ENCODE data around the gene HPSE2.
A peak's percentile ranks its signal among the peaks of the same experiment; 100 is the strongest.

HPSE2 gene

DNA sequence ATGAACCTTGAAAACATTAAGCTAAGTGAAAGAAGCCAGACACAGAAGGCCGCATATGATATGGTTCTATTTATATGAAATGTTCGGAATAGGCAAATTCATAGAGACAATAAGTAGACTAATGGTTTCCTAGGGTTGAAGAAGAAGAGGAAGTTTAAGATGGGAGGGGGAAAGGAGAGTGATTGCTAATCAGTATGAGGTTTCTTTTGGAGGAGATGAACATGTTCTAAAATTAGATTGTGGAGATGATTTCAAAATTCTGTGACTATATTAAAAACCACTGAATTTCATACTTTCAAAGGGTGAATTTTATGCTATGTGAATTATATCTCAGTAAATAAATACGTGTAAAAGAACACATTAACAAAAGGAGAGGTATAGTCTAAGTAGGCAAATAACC is 612.5 kb downstream of the HPSE2 start:
- no peaks in the 10 kb centered on the region for H3K9me3 ChIP-seq (ENCODE audit: insufficient read depth, low read length)
- TF ChIP-seq SUZ12 (IDR thresholded peaks at IDR 0.05; ENCODE audit: extremely low read depth, insufficient read depth, insufficient read length) (no peak), ZNF274 (IDR thresholded peaks at IDR 0.05; ENCODE audit: low read depth, low read length) (no peak), YY1 (IDR thresholded peaks at IDR 0.05; ENCODE audit: insufficient read depth, insufficient read length) (no peak)
- H3K27me3 ChIP-seq (ENCODE audit: insufficient read depth, insufficient read length), result no peaks in the 10 kb centered on the region
- H3K36me3 ChIP-seq (ENCODE audit: insufficient read depth, insufficient read length, low read length), result no peaks in the 10 kb centered on the region
- H3K4me3 ChIP-seq (ENCODE audit: insufficient read length, low read depth), result no peak overlapping the region
- no peak for DNase-seq (ENCODE audit: low read depth, low spot score)
- no peak overlapping the region for H3K9ac ChIP-seq (ENCODE audit: insufficient read length, low read depth)
- H3K4me1 ChIP-seq (ENCODE audit: insufficient read depth, insufficient read length), result no peaks in the 10 kb centered on the region

DNA sequence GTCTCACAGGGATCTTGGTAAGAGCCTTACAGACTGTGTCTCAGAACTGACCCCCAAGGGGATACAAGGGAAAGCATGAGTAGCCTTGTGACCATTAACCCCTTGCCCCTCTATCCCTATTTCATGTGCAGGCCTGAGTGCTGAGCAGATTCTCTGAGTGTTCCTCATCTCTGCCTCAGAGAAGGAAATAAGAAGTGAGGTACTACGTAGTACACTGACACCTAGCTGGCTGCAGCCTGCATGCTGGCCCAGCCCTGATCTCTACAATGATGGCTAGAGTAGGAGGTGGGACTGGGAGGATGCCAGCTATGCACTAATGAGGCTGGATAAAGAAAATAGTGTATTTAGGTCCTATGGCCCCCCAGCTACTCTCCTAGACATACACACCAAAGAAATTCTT is 614.0 kb downstream of the HPSE2 start:
- no peaks in the 10 kb centered on the region for H3K9me3 ChIP-seq (ENCODE audit: insufficient read depth, low read length)
- H3K4me3 ChIP-seq (ENCODE audit: insufficient read length, low read depth), result no peak overlapping the region
- H3K36me3 ChIP-seq (ENCODE audit: insufficient read depth, insufficient read length, low read length), result no peaks in the 10 kb centered on the region
- no peak overlapping the region for H3K9ac ChIP-seq (ENCODE audit: insufficient read length, low read depth)
- TF ChIP-seq YY1 (IDR thresholded peaks at IDR 0.05; ENCODE audit: insufficient read depth, insufficient read length) (no peak), ZNF274 (IDR thresholded peaks at IDR 0.05; ENCODE audit: low read depth, low read length) (no peak), SUZ12 (IDR thresholded peaks at IDR 0.05; ENCODE audit: extremely low read depth, insufficient read depth, insufficient read length) (no peak)
- no peaks in the 10 kb centered on the region for H3K4me1 ChIP-seq (ENCODE audit: insufficient read depth, insufficient read length)
- DNase-seq (ENCODE audit: low read depth, low spot score), result no peak
- no peaks in the 10 kb centered on the region for H3K27me3 ChIP-seq (ENCODE audit: insufficient read depth, insufficient read length)

DNA sequence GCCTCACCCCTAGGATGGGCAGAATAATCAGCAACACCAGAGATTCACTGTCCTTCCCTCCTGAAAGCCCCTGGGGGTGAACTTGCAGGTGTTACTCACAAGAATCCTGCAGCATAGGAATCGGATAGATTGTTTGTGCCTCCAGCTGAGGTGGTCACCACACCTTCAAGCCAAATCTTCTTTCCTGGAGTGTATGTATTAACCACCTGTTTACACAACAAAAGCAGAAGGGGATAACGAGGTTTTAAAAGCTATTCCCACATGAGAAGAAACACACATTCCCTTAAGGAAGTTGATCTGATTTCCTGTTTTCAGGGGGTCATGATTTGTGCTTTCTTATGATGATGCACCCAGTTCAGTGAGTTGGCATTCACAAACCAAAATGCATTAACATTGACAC is 615.1 kb downstream of the HPSE2 start:
- DNase-seq (ENCODE audit: low read depth, low spot score), result peak; percentile 30
- Histone ChIP-seq H3K4me3 (ENCODE audit: insufficient read length, low read depth) (no peak overlapping the region), H3K4me1 (ENCODE audit: insufficient read depth, insufficient read length) (no peaks in the 10 kb centered on the region), H3K9ac (ENCODE audit: insufficient read length, low read depth) (no peak overlapping the region), H3K9me3 (ENCODE audit: insufficient read depth, low read length) (no peaks in the 10 kb centered on the region), H3K27me3 (ENCODE audit: insufficient read depth, insufficient read length) (no peaks in the 10 kb centered on the region), H3K36me3 (ENCODE audit: insufficient read depth, insufficient read length, low read length) (no peaks in the 10 kb centered on the region)
- TF ChIP-seq YY1 (IDR thresholded peaks at IDR 0.05; ENCODE audit: insufficient read depth, insufficient read length), result no peak
- TF ChIP-seq ZNF274 (IDR thresholded peaks at IDR 0.05; ENCODE audit: low read depth, low read length), result no peak
- TF ChIP-seq SUZ12 (IDR thresholded peaks at IDR 0.05; ENCODE audit: extremely low read depth, insufficient read depth, insufficient read length), result no peak

DNA sequence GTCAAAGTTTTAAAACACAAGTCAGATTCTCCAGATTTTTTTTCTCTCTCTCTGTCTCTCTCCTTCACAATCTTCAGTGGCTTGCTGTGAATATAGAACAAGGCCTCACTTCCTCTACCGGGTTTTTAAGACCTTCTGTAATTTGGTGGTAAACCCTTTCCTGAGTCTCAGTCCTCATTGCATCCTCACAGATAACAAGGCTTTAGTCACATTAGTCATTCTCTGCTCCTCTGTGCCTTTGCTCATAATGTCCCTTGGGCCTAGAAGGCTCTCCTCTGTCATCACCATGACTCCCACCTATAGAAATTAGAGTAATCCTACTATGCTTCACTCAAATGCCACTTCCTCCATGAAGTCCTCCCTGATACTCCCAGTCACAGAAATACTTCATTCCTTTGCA is 616.2 kb downstream of the HPSE2 start:
- no peak for DNase-seq (ENCODE audit: low read depth, low spot score)
- no peak overlapping the region for H3K4me3 ChIP-seq (ENCODE audit: insufficient read length, low read depth)
- no peak for TF ChIP-seq SUZ12 (IDR thresholded peaks at IDR 0.05; ENCODE audit: extremely low read depth, insufficient read depth, insufficient read length)
- no peak for TF ChIP-seq ZNF274 (IDR thresholded peaks at IDR 0.05; ENCODE audit: low read depth, low read length)
- TF ChIP-seq YY1 (IDR thresholded peaks at IDR 0.05; ENCODE audit: insufficient read depth, insufficient read length), result no peak
- H3K9ac ChIP-seq (ENCODE audit: insufficient read length, low read depth), result no peak overlapping the region
- H3K4me1 ChIP-seq (ENCODE audit: insufficient read depth, insufficient read length), result no peaks in the 10 kb centered on the region
- no peaks in the 10 kb centered on the region for H3K36me3 ChIP-seq (ENCODE audit: insufficient read depth, insufficient read length, low read length)
- no peaks in the 10 kb centered on the region for H3K27me3 ChIP-seq (ENCODE audit: insufficient read depth, insufficient read length)
- no peaks in the 10 kb centered on the region for H3K9me3 ChIP-seq (ENCODE audit: insufficient read depth, low read length)

DNA sequence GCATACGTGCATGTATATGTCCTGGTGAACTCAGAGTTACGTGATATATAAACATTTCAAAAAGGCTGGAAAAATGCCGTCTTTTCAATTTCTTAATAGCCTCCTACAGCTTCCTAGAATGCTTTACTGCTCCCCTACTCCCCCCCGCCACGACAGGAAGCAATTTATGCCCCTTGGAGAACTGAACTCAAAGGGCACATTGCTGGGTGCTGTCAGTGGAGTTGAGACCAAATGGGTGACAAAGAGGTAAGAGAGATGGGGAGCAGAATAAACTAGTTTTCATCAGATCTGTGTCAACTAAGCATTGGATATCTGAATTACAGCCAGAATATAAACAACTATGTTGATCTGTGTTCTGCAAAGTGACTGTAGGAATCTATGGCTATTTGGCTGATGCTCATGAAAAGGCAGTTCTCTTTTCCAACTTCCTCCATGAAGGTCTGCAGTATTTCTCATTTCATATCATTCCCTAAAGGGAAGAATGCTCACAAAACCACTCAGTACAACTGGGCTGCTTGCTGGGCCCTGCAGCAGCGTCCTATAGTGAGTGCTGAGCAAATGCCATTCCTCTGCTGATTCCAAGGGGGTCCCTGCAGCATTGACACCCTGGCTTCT is 617.6 kb downstream of the HPSE2 start:
- H3K4me1 ChIP-seq (ENCODE audit: insufficient read depth, insufficient read length), result no peaks in the 10 kb centered on the region
- no peaks in the 10 kb centered on the region for H3K27me3 ChIP-seq (ENCODE audit: insufficient read depth, insufficient read length)
- H3K36me3 ChIP-seq (ENCODE audit: insufficient read depth, insufficient read length, low read length), result no peaks in the 10 kb centered on the region
- no peak overlapping the region for H3K4me3 ChIP-seq (ENCODE audit: insufficient read length, low read depth)
- TF ChIP-seq ZNF274 (IDR thresholded peaks at IDR 0.05; ENCODE audit: low read depth, low read length) (no peak), YY1 (IDR thresholded peaks at IDR 0.05; ENCODE audit: insufficient read depth, insufficient read length) (no peak), SUZ12 (IDR thresholded peaks at IDR 0.05; ENCODE audit: extremely low read depth, insufficient read depth, insufficient read length) (no peak)
- no peak for DNase-seq (ENCODE audit: low read depth, low spot score)
- H3K9me3 ChIP-seq (ENCODE audit: insufficient read depth, low read length), result no peaks in the 10 kb centered on the region
- no peak overlapping the region for H3K9ac ChIP-seq (ENCODE audit: insufficient read length, low read depth)

DNA sequence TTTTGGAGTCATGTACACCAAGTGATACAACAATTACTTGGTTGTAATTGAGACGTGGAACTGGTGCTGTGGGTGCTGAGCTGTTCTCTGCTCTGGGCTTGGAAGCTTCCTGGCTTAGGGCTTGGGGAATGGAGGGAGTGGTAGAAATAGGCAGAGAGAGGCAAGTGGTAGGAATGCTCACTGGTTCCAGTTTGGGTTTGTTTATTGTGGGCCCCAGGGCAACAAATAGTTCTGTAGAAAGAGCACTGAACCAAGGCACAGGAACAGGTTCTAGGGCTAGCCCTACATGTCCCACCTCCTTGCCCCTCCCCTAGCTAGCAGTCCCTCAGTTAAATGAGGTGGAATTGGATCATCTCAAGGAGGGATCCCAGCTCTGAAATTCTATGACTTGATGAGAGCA is 622.2 kb downstream of the HPSE2 start:
- H3K9ac ChIP-seq (ENCODE audit: insufficient read length, low read depth), result no peak overlapping the region
- no peak for TF ChIP-seq SUZ12 (IDR thresholded peaks at IDR 0.05; ENCODE audit: extremely low read depth, insufficient read depth, insufficient read length)
- TF ChIP-seq ZNF274 (IDR thresholded peaks at IDR 0.05; ENCODE audit: low read depth, low read length), result no peak
- no peak for TF ChIP-seq YY1 (IDR thresholded peaks at IDR 0.05; ENCODE audit: insufficient read depth, insufficient read length)
- no peaks in the 10 kb centered on the region for H3K27me3 ChIP-seq (ENCODE audit: insufficient read depth, insufficient read length)
- no peaks in the 10 kb centered on the region for H3K36me3 ChIP-seq (ENCODE audit: insufficient read depth, insufficient read length, low read length)
- H3K9me3 ChIP-seq (ENCODE audit: insufficient read depth, low read length), result no peaks in the 10 kb centered on the region
- DNase-seq (ENCODE audit: low read depth, low spot score), result no peak
- no peak overlapping the region for H3K4me3 ChIP-seq (ENCODE audit: insufficient read length, low read depth)
- no peaks in the 10 kb centered on the region for H3K4me1 ChIP-seq (ENCODE audit: insufficient read depth, insufficient read length)

DNA sequence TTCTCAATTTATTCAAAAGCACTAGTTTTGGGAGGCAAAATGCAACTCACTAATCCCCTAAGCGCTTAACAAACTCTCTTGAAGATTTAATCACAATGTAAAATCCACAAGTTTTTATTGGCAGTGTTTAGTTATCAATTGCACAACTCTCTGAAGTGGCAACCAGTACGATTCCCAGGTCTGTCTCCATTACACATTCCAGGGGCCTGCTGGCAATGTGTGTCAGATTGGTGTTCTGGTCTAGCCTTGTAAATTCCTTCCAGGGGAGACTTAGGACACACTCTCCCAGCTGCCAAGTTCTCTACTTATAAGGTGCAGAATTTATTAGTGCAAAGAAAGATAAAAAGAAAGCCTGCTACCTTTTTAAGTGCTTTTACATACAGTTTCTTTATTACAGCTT is 624.2 kb downstream of the HPSE2 start:
- H3K36me3 ChIP-seq (ENCODE audit: insufficient read depth, insufficient read length, low read length), result no peaks in the 10 kb centered on the region
- H3K4me3 ChIP-seq (ENCODE audit: insufficient read length, low read depth), result no peak overlapping the region
- H3K9me3 ChIP-seq (ENCODE audit: insufficient read depth, low read length), result no peaks in the 10 kb centered on the region
- no peak for TF ChIP-seq YY1 (IDR thresholded peaks at IDR 0.05; ENCODE audit: insufficient read depth, insufficient read length)
- no peak for TF ChIP-seq ZNF274 (IDR thresholded peaks at IDR 0.05; ENCODE audit: low read depth, low read length)
- TF ChIP-seq SUZ12 (IDR thresholded peaks at IDR 0.05; ENCODE audit: extremely low read depth, insufficient read depth, insufficient read length), result no peak
- no peak overlapping the region for H3K9ac ChIP-seq (ENCODE audit: insufficient read length, low read depth)
- DNase-seq (ENCODE audit: low read depth, low spot score), result no peak
- no peaks in the 10 kb centered on the region for H3K4me1 ChIP-seq (ENCODE audit: insufficient read depth, insufficient read length)
- no peaks in the 10 kb centered on the region for H3K27me3 ChIP-seq (ENCODE audit: insufficient read depth, insufficient read length)

Data from NT2/D1 (cell line).